Gastrocnemius medialis (tissue), 4 donors: ENCODE results near the gene PLCB1.

Experiments
- CTCF ChIP-seq, 5 experiments: fragments of 450-650 bp in 3 of 5; fragments of 200-600 bp in 2 of 5; sonication (generic) in 2 of 5; IDR thresholded peaks in 4 of 5; conservative IDR thresholded peaks in 1 of 5; 1 replicate in 4 of 5; 2 replicates in 1 of 5; pipeline ENCODE4 v1.5.1; 2016 to 2019; ENCODE audit warnings: antibody characterized with exemption in 5 of 5, mild to moderate bottlenecking in 3 of 5, moderate library complexity in 3 of 5
- POLR2A ChIP-seq, 2 donors: fragments of 450-650 bp; IDR thresholded peaks; one replicate each; pipeline ENCODE4 v1.6.1; 2017; ENCODE audit warnings: antibody characterized with exemption in 2 of 2, mild to moderate bottlenecking in 2 of 2, moderate library complexity in 2 of 2

GRCh38 chr20:8231038-8231437 is 99.0 kb downstream of the PLCB1 start:
- TF ChIP-seq CTCF (IDR thresholded peaks at IDR 0.05 in 4 of 5, conservative IDR thresholded peaks at IDR 0.05 in 1 of 5) (no peak), POLR2A (IDR thresholded peaks at IDR 0.05) (no peak)
